Measurements from ENCODE around the gene RAB6C.
"Not testable (repeated sequence)": the region's sequence is repeated elsewhere in the genome, so short reads cannot be mapped to it uniquely, and the experiment has no call there.

RAB6C gene

GRCh38 chr2:129975016-129975774, 4.3 kb upstream of the RAB6C start:
- H3K27ac Mint-ChIP-seq, result no peak overlapping the region
- H3K9me3 Mint-ChIP-seq, result no peaks in the 10 kb centered on the region
- peaks cover 3% of the 10 kb centered on the region for H3K4me1 Mint-ChIP-seq (ENCODE audit: low read depth)
- DNase-seq, result no peak
- H3K36me3 Mint-ChIP-seq (ENCODE audit: low read depth), result no peaks in the 10 kb centered on the region
- peaks cover 46% of the 10 kb centered on the region for H3K27me3 Mint-ChIP-seq
- H3K4me3 Mint-ChIP-seq, result no peak overlapping the region

- H3K27me3 Mint-ChIP-seq, result peaks cover 56% of the 10 kb centered on the region
- DNase-seq; H3K27ac Mint-ChIP-seq; H3K4me3 Mint-ChIP-seq; H3K9me3 Mint-ChIP-seq; H3K36me3 Mint-ChIP-seq (ENCODE audit: low read depth); H3K4me1 Mint-ChIP-seq (ENCODE audit: low read depth): not testable (repeated sequence)
Observed at GRCh38 chr2:129976969-129977368, 2.5 kb upstream of the RAB6C start.

GRCh38 chr2:129977986-129978385, 1.5 kb upstream of the RAB6C start:
- Mint-ChIP-seq H3K36me3 (ENCODE audit: low read depth) (no peaks in the 10 kb centered on the region), H3K9me3 (no peaks in the 10 kb centered on the region), H3K27ac (no peak overlapping the region), H3K4me1 (ENCODE audit: low read depth) (peaks cover 5% of the 10 kb centered on the region), H3K27me3 (peaks cover 65% of the 10 kb centered on the region), H3K4me3 (no peak overlapping the region)
- DNase-seq, result no peak

GRCh38 chr2:129980246-129980645, 780 bp downstream of the RAB6C start:
- H3K4me3 Mint-ChIP-seq; H3K27ac Mint-ChIP-seq; DNase-seq; H3K36me3 Mint-ChIP-seq (ENCODE audit: low read depth); H3K9me3 Mint-ChIP-seq; H3K4me1 Mint-ChIP-seq (ENCODE audit: low read depth): not testable (repeated sequence)
- H3K27me3 Mint-ChIP-seq, result peaks cover 71% of the 10 kb centered on the region

- DNase-seq; H3K4me3 Mint-ChIP-seq; H3K4me1 Mint-ChIP-seq (ENCODE audit: low read depth); H3K9me3 Mint-ChIP-seq; H3K36me3 Mint-ChIP-seq (ENCODE audit: low read depth); H3K27ac Mint-ChIP-seq: not testable (repeated sequence)
- peaks cover 70% of the 10 kb centered on the region for H3K27me3 Mint-ChIP-seq
Observed at GRCh38 chr2:129981689-129982088, 2.2 kb downstream of the RAB6C start.

GRCh38 chr2:129984426-129984825, 5.0 kb downstream of the RAB6C start:
- Mint-ChIP-seq H3K4me3 (no peak overlapping the region), H3K4me1 (ENCODE audit: low read depth) (peaks cover 2% of the 10 kb centered on the region), H3K27me3 (peaks cover 63% of the 10 kb centered on the region), H3K9me3 (no peaks in the 10 kb centered on the region), H3K36me3 (ENCODE audit: low read depth) (no peaks in the 10 kb centered on the region), H3K27ac (no peak overlapping the region)
- DNase-seq, result no peak

GRCh38 chr2:129992415-129993006, 13.0 kb downstream of the RAB6C start:
- H3K27me3 Mint-ChIP-seq, result peaks cover 70% of the 10 kb centered on the region
- not testable (repeated sequence) for DNase-seq; H3K4me1 Mint-ChIP-seq (ENCODE audit: low read depth)

GRCh38 chr2:129993151-129993550, 13.7 kb downstream of the RAB6C start:
- H3K4me3 Mint-ChIP-seq; H3K4me1 Mint-ChIP-seq (ENCODE audit: low read depth); H3K27ac Mint-ChIP-seq; H3K36me3 Mint-ChIP-seq (ENCODE audit: low read depth); H3K9me3 Mint-ChIP-seq; DNase-seq: not testable (repeated sequence)
- peaks cover 72% of the 10 kb centered on the region for H3K27me3 Mint-ChIP-seq

More at GRCh38 chr2:129992415-129993006, 13.0 kb downstream of the RAB6C start:
- H3K27ac Mint-ChIP-seq; H3K9me3 Mint-ChIP-seq; H3K36me3 Mint-ChIP-seq (ENCODE audit: low read depth); H3K4me3 Mint-ChIP-seq: not testable (repeated sequence)

GRCh38 chr2:129996657-129997237, 17.3 kb downstream of the RAB6C start:
- H3K27ac Mint-ChIP-seq; H3K9me3 Mint-ChIP-seq; H3K36me3 Mint-ChIP-seq (ENCODE audit: low read depth); H3K4me3 Mint-ChIP-seq; H3K4me1 Mint-ChIP-seq (ENCODE audit: low read depth); DNase-seq: not testable (repeated sequence)
- peaks cover 61% of the 10 kb centered on the region for H3K27me3 Mint-ChIP-seq

GRCh38 chr2:129998771-129999170, 19.3 kb downstream of the RAB6C start:
- DNase-seq; H3K4me1 Mint-ChIP-seq (ENCODE audit: low read depth); H3K36me3 Mint-ChIP-seq (ENCODE audit: low read depth); H3K27ac Mint-ChIP-seq; H3K9me3 Mint-ChIP-seq; H3K4me3 Mint-ChIP-seq: not testable (repeated sequence)
- H3K27me3 Mint-ChIP-seq, result peaks cover 51% of the 10 kb centered on the region

GRCh38 chr2:130005862-130006261, 26.4 kb downstream of the RAB6C start:
- not testable (repeated sequence) for H3K36me3 Mint-ChIP-seq (ENCODE audit: low read depth); H3K27ac Mint-ChIP-seq; H3K9me3 Mint-ChIP-seq; H3K4me1 Mint-ChIP-seq (ENCODE audit: low read depth); DNase-seq; H3K4me3 Mint-ChIP-seq
- peaks cover 50% of the 10 kb centered on the region for H3K27me3 Mint-ChIP-seq

- not testable (repeated sequence) for H3K27ac Mint-ChIP-seq; H3K4me1 Mint-ChIP-seq (ENCODE audit: low read depth); DNase-seq; H3K9me3 Mint-ChIP-seq; H3K4me3 Mint-ChIP-seq; H3K36me3 Mint-ChIP-seq (ENCODE audit: low read depth)
- H3K27me3 Mint-ChIP-seq, result peaks cover 29% of the 10 kb centered on the region
Observed at GRCh38 chr2:130016701-130017100, 37.2 kb downstream of the RAB6C start.

- Mint-ChIP-seq H3K4me3 (no peak overlapping the region), H3K9me3 (peaks cover 3% of the 10 kb centered on the region), H3K27me3 (peaks cover 22% of the 10 kb centered on the region), H3K36me3 (ENCODE audit: low read depth) (no peaks in the 10 kb centered on the region), H3K27ac (no peak overlapping the region), H3K4me1 (ENCODE audit: low read depth) (no peaks in the 10 kb centered on the region)
- no peak for DNase-seq
Observed at GRCh38 chr2:130019402-130019801, 39.9 kb downstream of the RAB6C start.

- H3K4me1 Mint-ChIP-seq (ENCODE audit: low read depth); H3K27ac Mint-ChIP-seq; H3K9me3 Mint-ChIP-seq; H3K36me3 Mint-ChIP-seq (ENCODE audit: low read depth); H3K4me3 Mint-ChIP-seq; DNase-seq: not testable (repeated sequence)
- peaks cover 19% of the 10 kb centered on the region for H3K27me3 Mint-ChIP-seq
Observed at GRCh38 chr2:130020069-130020468, 40.6 kb downstream of the RAB6C start.

GRCh38 chr2:130025931-130026330, 46.5 kb downstream of the RAB6C start:
- H3K27ac Mint-ChIP-seq; H3K4me1 Mint-ChIP-seq (ENCODE audit: low read depth); H3K36me3 Mint-ChIP-seq (ENCODE audit: low read depth); H3K9me3 Mint-ChIP-seq; H3K4me3 Mint-ChIP-seq; H3K27me3 Mint-ChIP-seq; DNase-seq: not testable (repeated sequence)
